ENCODE results near the gene STEAP2. TPM values are rescaled to one million over a fixed set of nuclear protein-coding genes. Genes with fewer than 3 reads are reported as not detected.
"Not testable (repeated sequence)": the region's sequence is repeated elsewhere in the genome, so short reads cannot be mapped to it uniquely, and the experiment has no call there.

Gene STEAP2
- total RNA-seq, 1 donor from 2014 or later: not detected

GRCh38 chr7:90180011-90180585, 31.4 kb upstream of the STEAP2 start:
- Mint-ChIP-seq H3K27me3 (ENCODE audit: low read depth) (no peaks in the 10 kb centered on the region), H3K4me3 (ENCODE audit: low read depth) (no peak overlapping the region), H3K27ac (no peak overlapping the region), H3K36me3 (ENCODE audit: low read depth) (no peaks in the 10 kb centered on the region), H3K4me1 (ENCODE audit: low read depth) (peaks cover 18% of the 10 kb centered on the region), H3K9me3 (peaks cover 5% of the 10 kb centered on the region)
- intact Hi-C loops (cut with micrococcal nuclease): no loop called here
- no peak for DNase-seq (ENCODE audit: low spot score)

DNA sequence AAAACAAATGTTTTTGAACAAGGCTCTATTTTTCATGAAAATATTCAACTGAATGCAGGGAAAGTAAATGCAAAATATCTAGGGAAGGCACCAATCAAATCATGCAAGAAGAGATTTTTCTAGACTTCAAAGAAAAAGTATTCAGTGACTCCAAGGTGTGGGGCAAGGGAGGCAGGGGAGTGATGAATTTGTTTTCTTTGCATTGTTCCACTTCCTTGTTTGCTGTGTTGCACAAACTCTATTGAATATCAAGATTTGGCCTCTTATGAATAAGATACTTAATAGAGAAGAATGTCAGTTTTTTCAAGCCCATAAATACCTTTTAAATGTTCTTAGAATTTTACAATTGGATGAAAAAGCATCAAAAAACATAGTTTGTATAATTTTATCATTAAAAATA, 30.9 kb upstream of the STEAP2 start:
- Mint-ChIP-seq H3K27me3 (ENCODE audit: low read depth) (no peaks in the 10 kb centered on the region), H3K4me3 (ENCODE audit: low read depth) (no peak overlapping the region), H3K4me1 (ENCODE audit: low read depth) (peaks cover 18% of the 10 kb centered on the region), H3K36me3 (ENCODE audit: low read depth) (no peaks in the 10 kb centered on the region), H3K9me3 (peaks cover 5% of the 10 kb centered on the region), H3K27ac (no peak overlapping the region)
- intact Hi-C loops (cut with micrococcal nuclease): no loop called here
- no peak for DNase-seq (ENCODE audit: low spot score)

DNA sequence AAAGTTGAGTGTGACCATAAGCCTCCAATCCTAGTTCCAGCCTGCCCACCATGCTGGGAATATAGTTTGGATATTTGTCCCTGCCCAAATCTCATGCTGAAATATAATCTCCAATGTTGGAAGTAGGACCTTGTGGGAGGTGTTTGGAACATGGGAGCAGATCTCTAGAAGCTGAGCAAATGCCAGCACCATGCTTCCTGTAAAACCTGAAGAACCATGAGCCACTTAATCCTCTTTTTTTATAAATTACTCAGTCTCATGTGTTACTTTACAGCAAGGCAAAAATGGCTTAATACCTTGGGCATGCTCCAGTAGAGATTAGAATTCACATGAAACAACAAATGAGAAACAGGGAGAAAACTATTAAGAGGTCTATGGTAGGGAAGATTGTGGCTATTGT, 30.1 kb upstream of the STEAP2 start:
- intact Hi-C loops (cut with micrococcal nuclease): no loop called here
- H3K4me1 Mint-ChIP-seq (ENCODE audit: low read depth): peaks cover 18% of the 10 kb centered on the region
- no peak overlapping the region for H3K4me3 Mint-ChIP-seq (ENCODE audit: low read depth)
- peaks cover 5% of the 10 kb centered on the region for H3K9me3 Mint-ChIP-seq
- no peaks in the 10 kb centered on the region for H3K36me3 Mint-ChIP-seq (ENCODE audit: low read depth)
- DNase-seq (ENCODE audit: low spot score): no peak
- H3K27ac Mint-ChIP-seq: no peak overlapping the region
- H3K27me3 Mint-ChIP-seq (ENCODE audit: low read depth): no peaks in the 10 kb centered on the region

DNA sequence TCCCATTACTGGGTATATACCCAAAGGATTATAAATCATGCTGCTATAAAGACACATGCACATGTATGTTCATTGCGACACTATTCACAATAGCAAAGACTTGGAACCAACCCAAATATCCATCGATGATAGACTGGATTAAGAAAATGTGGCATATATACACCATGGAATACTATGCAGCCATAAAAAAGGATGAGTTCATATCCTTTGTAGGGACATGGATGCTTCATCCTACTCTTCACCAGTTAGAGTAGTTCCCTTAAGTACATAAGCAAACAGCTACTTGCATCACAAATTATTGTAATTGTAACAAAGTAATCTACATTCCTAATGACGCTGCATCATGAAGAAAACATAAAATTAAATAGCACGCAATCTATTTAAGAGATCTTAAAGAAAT, 25.2 kb upstream of the STEAP2 start:
- H3K4me1 Mint-ChIP-seq (ENCODE audit: low read depth); H3K4me3 Mint-ChIP-seq (ENCODE audit: low read depth); intact Hi-C loops (cut with micrococcal nuclease); H3K36me3 Mint-ChIP-seq (ENCODE audit: low read depth); H3K9me3 Mint-ChIP-seq; H3K27me3 Mint-ChIP-seq (ENCODE audit: low read depth); DNase-seq (ENCODE audit: low spot score); H3K27ac Mint-ChIP-seq: not testable (repeated sequence)

DNA sequence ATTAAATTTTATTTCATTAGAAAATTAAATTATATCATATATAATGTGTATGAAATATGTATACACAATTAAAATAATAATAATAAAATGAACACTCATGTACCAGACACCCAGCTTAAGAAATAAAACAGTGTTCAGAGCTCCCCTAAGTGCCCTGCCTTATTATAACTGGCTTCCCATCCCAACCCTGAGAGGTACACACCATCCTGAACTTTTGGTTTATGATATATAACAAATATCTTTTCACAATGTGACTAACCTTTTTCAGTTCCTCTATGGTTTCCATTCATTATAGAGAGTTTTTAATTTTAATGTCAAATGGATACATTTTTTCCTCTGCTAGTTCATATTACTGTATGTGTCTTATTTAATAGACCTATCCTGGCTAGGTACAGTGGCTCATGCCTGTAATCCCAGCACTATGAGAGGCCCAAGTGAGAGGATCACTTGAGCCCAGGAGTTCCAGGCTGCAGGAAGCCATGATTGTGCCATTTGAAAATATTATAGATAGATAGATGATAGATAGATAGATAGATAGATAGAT, 24.0 kb upstream of the STEAP2 start:
- intact Hi-C loops (cut with micrococcal nuclease): no loop called here
- no peak for DNase-seq (ENCODE audit: low spot score)
- Mint-ChIP-seq H3K9me3 (peaks cover 4% of the 10 kb centered on the region), H3K27ac (no peak overlapping the region), H3K4me3 (ENCODE audit: low read depth) (no peak overlapping the region), H3K4me1 (ENCODE audit: low read depth) (no peaks in the 10 kb centered on the region), H3K36me3 (ENCODE audit: low read depth) (no peaks in the 10 kb centered on the region), H3K27me3 (ENCODE audit: low read depth) (no peaks in the 10 kb centered on the region)

- Mint-ChIP-seq H3K4me1 (ENCODE audit: low read depth) (no peaks in the 10 kb centered on the region), H3K4me3 (ENCODE audit: low read depth) (no peak overlapping the region), H3K9me3 (peaks cover 8% of the 10 kb centered on the region), H3K27ac (no peak overlapping the region), H3K27me3 (ENCODE audit: low read depth) (no peaks in the 10 kb centered on the region), H3K36me3 (ENCODE audit: low read depth) (no peaks in the 10 kb centered on the region)
- no peak for DNase-seq (ENCODE audit: low spot score)
- intact Hi-C loops (cut with micrococcal nuclease): no loop called here
Measured at GRCh38 chr7:90188281-90188680, 23.3 kb upstream of the STEAP2 start.

- H3K4me1 Mint-ChIP-seq (ENCODE audit: low read depth): no peaks in the 10 kb centered on the region
- DNase-seq (ENCODE audit: low spot score): no peak
- no peaks in the 10 kb centered on the region for H3K36me3 Mint-ChIP-seq (ENCODE audit: low read depth)
- no peaks in the 10 kb centered on the region for H3K27me3 Mint-ChIP-seq (ENCODE audit: low read depth)
- H3K27ac Mint-ChIP-seq: no peak overlapping the region
- intact Hi-C loops (cut with micrococcal nuclease): no loop called here
- H3K4me3 Mint-ChIP-seq (ENCODE audit: low read depth): no peak overlapping the region
- peaks cover 12% of the 10 kb centered on the region for H3K9me3 Mint-ChIP-seq
Measured at GRCh38 chr7:90190995-90191394, 20.5 kb upstream of the STEAP2 start.

GRCh38 chr7:90191648-90192047, 19.9 kb upstream of the STEAP2 start:
- H3K27ac Mint-ChIP-seq: no peak overlapping the region
- intact Hi-C loops (cut with micrococcal nuclease): no loop called here

DNA sequence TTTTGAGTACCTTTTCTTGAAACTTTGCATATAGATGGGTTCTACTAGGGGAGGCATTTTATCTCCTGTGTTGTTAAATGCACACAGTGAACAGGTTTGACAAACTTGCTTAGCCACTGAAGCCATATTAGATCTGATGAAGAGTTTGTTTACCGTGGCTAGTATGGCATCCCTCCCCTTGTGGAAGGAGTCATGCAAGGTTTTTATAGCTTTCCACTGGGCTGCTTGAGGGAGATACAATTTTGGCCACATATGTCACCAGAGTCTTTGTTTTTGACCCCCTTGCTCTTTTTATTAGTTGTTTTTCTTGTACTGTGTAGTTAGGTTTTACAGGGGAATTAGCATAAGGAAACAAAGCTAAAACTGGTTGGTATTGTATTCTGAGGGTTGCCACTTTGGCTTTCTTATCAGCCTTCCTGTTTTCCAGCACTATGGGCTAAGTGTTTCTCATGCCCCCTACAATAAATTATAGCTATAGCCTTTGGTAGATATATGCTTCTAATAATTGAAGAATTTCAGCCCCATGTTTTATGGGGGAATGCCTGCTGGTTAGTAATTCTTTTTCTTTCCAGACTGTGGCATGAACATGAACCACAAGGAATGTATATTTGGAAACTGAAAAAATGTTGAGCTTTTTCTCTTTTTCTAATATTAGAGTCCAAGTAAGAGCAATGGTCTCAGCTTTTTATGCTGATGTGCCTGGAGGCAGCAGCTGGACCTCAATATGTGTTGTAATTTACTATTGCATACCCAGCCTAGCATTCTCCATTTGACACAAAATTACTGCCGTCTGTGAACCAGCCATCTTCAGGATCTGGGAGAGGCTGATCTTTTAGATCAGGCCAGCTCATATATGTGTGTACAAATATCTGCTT, 18.4 kb upstream of the STEAP2 start:
- Mint-ChIP-seq H3K27ac (no peak overlapping the region), H3K9me3 (peaks cover 12% of the 10 kb centered on the region), H3K4me1 (ENCODE audit: low read depth) (no peaks in the 10 kb centered on the region), H3K27me3 (ENCODE audit: low read depth) (no peaks in the 10 kb centered on the region), H3K36me3 (ENCODE audit: low read depth) (no peaks in the 10 kb centered on the region), H3K4me3 (ENCODE audit: low read depth) (no peak overlapping the region)
- intact Hi-C loops (cut with micrococcal nuclease): no loop called here
- DNase-seq (ENCODE audit: low spot score): no peak

More at GRCh38 chr7:90191648-90192047, 19.9 kb upstream of the STEAP2 start:
- Mint-ChIP-seq H3K4me3 (ENCODE audit: low read depth) (no peak overlapping the region), H3K27me3 (ENCODE audit: low read depth) (no peaks in the 10 kb centered on the region), H3K4me1 (ENCODE audit: low read depth) (no peaks in the 10 kb centered on the region), H3K36me3 (ENCODE audit: low read depth) (no peaks in the 10 kb centered on the region), H3K9me3 (peaks cover 12% of the 10 kb centered on the region)
- DNase-seq (ENCODE audit: low spot score): no peak

GRCh38 chr7:90194911-90195809, 16.4 kb upstream of the STEAP2 start:
- no peak for DNase-seq (ENCODE audit: low spot score)
- H3K27me3 Mint-ChIP-seq (ENCODE audit: low read depth): no peaks in the 10 kb centered on the region
- H3K4me1 Mint-ChIP-seq (ENCODE audit: low read depth): no peaks in the 10 kb centered on the region
- H3K36me3 Mint-ChIP-seq (ENCODE audit: low read depth): no peaks in the 10 kb centered on the region
- H3K4me3 Mint-ChIP-seq (ENCODE audit: low read depth): no peak overlapping the region
- H3K9me3 Mint-ChIP-seq: peaks cover 12% of the 10 kb centered on the region
- H3K27ac Mint-ChIP-seq: no peak overlapping the region
- intact Hi-C loops (cut with micrococcal nuclease): no loop called here

GRCh38 chr7:90201500-90202195, 9.9 kb upstream of the STEAP2 start:
- Mint-ChIP-seq H3K4me1 (ENCODE audit: low read depth) (no peaks in the 10 kb centered on the region), H3K9me3 (no peaks in the 10 kb centered on the region), H3K4me3 (ENCODE audit: low read depth) (no peak overlapping the region), H3K27ac (no peak overlapping the region), H3K36me3 (ENCODE audit: low read depth) (no peaks in the 10 kb centered on the region), H3K27me3 (ENCODE audit: low read depth) (no peaks in the 10 kb centered on the region)
- DNase-seq (ENCODE audit: low spot score): no peak
- intact Hi-C loops (cut with micrococcal nuclease): loop anchor here (10.0 kb wide), 1 partner anchor 47 kb away; the partner anchor contains the start of gene STEAP1

DNA sequence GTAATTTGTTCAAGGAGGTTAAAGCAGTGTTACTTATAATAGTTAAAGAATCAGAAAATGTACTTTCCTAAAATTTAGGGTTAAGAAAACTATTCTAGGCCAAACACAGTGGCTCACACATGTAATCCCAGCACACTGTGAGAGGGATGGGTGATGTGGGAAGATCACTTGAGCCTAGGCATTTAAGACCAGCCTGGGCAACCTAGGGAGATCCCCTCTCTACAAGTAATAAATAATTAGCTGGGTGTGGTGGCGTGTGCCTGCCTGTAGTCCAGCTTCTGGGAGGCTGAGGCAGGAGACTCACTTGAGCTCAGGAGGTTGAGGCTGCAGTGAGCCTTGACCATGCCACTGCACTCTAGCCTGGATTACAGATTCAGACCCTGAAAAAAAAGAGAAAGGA, 3.6 kb upstream of the STEAP2 start:
- Mint-ChIP-seq H3K4me3 (ENCODE audit: low read depth) (no peak overlapping the region), H3K27me3 (ENCODE audit: low read depth) (peaks cover 27% of the 10 kb centered on the region), H3K4me1 (ENCODE audit: low read depth) (no peaks in the 10 kb centered on the region), H3K36me3 (ENCODE audit: low read depth) (no peaks in the 10 kb centered on the region), H3K27ac (no peak overlapping the region), H3K9me3 (no peaks in the 10 kb centered on the region)
- intact Hi-C loops (cut with micrococcal nuclease): loop anchor here (10.0 kb wide), 1 partner anchor 53 kb away; the partner anchor contains the start of gene STEAP1
- DNase-seq (ENCODE audit: low spot score): no peak
